ENCODE results near the gene MPRIP. TPM values are rescaled to one million over a fixed set of nuclear protein-coding genes. Genes with fewer than 3 reads are reported as not detected.

Gene MPRIP
- total RNA-seq, 1 donor from 2014 or later = 275 TPM

- Mint-ChIP-seq H3K27ac (peak overlapping the region; percentile 75), H3K36me3 (peaks cover 11% of the 10 kb centered on the region), H3K9me3 (no peaks in the 10 kb centered on the region), H3K27me3 (no peaks in the 10 kb centered on the region), H3K4me1 (ENCODE audit: unreplicated experiment) (peaks cover 40% of the 10 kb centered on the region), H3K4me3 (no peak overlapping the region)
- no peak for DNase-seq (ENCODE audit: extremely low spot score, unreplicated experiment)
- TF ChIP-seq, protein P1, sequence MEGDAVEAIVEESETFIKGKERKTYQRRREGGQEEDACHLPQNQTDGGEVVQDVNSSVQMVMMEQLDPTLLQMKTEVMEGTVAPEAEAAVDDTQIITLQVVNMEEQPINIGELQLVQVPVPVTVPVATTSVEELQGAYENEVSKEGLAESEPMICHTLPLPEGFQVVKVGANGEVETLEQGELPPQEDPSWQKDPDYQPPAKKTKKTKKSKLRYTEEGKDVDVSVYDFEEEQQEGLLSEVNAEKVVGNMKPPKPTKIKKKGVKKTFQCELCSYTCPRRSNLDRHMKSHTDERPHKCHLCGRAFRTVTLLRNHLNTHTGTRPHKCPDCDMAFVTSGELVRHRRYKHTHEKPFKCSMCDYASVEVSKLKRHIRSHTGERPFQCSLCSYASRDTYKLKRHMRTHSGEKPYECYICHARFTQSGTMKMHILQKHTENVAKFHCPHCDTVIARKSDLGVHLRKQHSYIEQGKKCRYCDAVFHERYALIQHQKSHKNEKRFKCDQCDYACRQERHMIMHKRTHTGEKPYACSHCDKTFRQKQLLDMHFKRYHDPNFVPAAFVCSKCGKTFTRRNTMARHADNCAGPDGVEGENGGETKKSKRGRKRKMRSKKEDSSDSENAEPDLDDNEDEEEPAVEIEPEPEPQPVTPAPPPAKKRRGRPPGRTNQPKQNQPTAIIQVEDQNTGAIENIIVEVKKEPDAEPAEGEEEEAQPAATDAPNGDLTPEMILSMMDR (conservative IDR thresholded peaks at IDR 0.05) = no peak
Measured at GRCh38 chr17:17058304-17058703, 16.0 kb downstream of the MPRIP start.

GRCh38 chr17:17059301-17059890 lies 17.1 kb downstream of the MPRIP start:
- H3K9me3 Mint-ChIP-seq = no peaks in the 10 kb centered on the region
- H3K27me3 Mint-ChIP-seq = no peaks in the 10 kb centered on the region
- no peak overlapping the region for H3K27ac Mint-ChIP-seq
- H3K4me3 Mint-ChIP-seq = no peak overlapping the region
- H3K4me1 Mint-ChIP-seq (ENCODE audit: unreplicated experiment) = peaks cover 47% of the 10 kb centered on the region
- DNase-seq (ENCODE audit: extremely low spot score, unreplicated experiment) = no peak
- TF ChIP-seq, protein P1 (conservative IDR thresholded peaks at IDR 0.05) = no peak
- peaks cover 15% of the 10 kb centered on the region for H3K36me3 Mint-ChIP-seq

GRCh38 chr17:17060001-17060922 lies 18.0 kb downstream of the MPRIP start:
- TF ChIP-seq, protein P1 (conservative IDR thresholded peaks at IDR 0.05) = no peak
- Mint-ChIP-seq H3K27ac (peak overlapping the region; percentile 21), H3K9me3 (no peaks in the 10 kb centered on the region), H3K4me3 (no peak overlapping the region), H3K27me3 (no peaks in the 10 kb centered on the region), H3K36me3 (peaks cover 23% of the 10 kb centered on the region), H3K4me1 (ENCODE audit: unreplicated experiment) (peaks cover 49% of the 10 kb centered on the region)
- DNase-seq (ENCODE audit: extremely low spot score, unreplicated experiment) = no peak

DNA sequence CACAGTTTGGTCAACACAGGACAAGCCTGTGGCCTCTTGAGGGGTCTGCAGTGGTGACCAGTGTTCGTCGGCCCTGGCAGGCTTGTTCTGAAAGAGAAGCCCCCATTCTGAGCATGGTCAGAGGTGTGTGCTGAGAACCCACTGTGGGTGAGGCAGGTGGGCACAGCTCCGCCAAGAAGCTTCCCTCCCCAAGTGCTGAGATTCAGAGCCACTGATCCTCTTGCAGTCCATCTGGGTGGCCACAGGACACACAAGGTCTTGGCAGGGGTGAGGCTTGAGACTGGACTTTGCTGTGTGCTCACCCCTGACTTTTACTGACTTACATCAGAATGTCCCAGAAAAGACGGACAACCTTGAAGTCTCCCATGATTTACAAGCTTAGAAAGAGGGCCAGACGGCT lies 18.7 kb downstream of the MPRIP start:
- no peak overlapping the region for H3K4me3 Mint-ChIP-seq
- TF ChIP-seq, protein P1 (conservative IDR thresholded peaks at IDR 0.05) = no peak
- no peaks in the 10 kb centered on the region for H3K9me3 Mint-ChIP-seq
- H3K36me3 Mint-ChIP-seq = peaks cover 24% of the 10 kb centered on the region
- H3K27me3 Mint-ChIP-seq = no peaks in the 10 kb centered on the region
- H3K4me1 Mint-ChIP-seq (ENCODE audit: unreplicated experiment) = peaks cover 44% of the 10 kb centered on the region
- DNase-seq (ENCODE audit: extremely low spot score, unreplicated experiment) = no peak
- peak overlapping the region; percentile 21 for H3K27ac Mint-ChIP-seq

GRCh38 chr17:17061516-17061915 lies 19.3 kb downstream of the MPRIP start:
- Mint-ChIP-seq H3K27me3 (no peaks in the 10 kb centered on the region), H3K4me1 (ENCODE audit: unreplicated experiment) (peaks cover 41% of the 10 kb centered on the region), H3K27ac (peak overlapping the region; percentile 21), H3K9me3 (no peaks in the 10 kb centered on the region), H3K36me3 (peaks cover 24% of the 10 kb centered on the region), H3K4me3 (no peak overlapping the region)
- TF ChIP-seq, protein P1 (conservative IDR thresholded peaks at IDR 0.05) = no peak
- no peak for DNase-seq (ENCODE audit: extremely low spot score, unreplicated experiment)

All from type B pancreatic cell (in vitro differentiated cells).